ENCODE measurements around the gene MYDGF. TPM values are rescaled to one million over a fixed set of nuclear protein-coding genes. Genes with fewer than 3 reads are reported as not detected.
"Not testable (repeated sequence)": the region's sequence is repeated elsewhere in the genome, so short reads cannot be mapped to it uniquely, and the experiment has no call there.

Gene MYDGF
- total RNA-seq (59.9 TPM), polyA plus RNA-seq (ENCODE audit: insufficient read depth in 1 of 8, insufficient read length in 8 of 8, low replicate concordance in 1 of 8) (100 to 1,000 TPM in 1 of 8 donors, 10 to 100 TPM in 7; 66.1 to 102 (median 77.1) TPM)
- long read RNA-seq, donor 1, transcript MYDGF-201 (6 exons, 1,018 nt), result major isoform, 23 of 37 reads
- long read RNA-seq, donor 1, partial matches to known transcripts, result 14 of 37 reads
- long read RNA-seq, donor 1, other reads (novel, unspliced or antisense), result 0 of 37 reads
- long read RNA-seq, donor 2, transcript MYDGF-201 (6 exons, 1,018 nt), result major isoform, 7 of 12 reads
- long read RNA-seq, donor 2, partial matches to known transcripts, result 5 of 12 reads
- long read RNA-seq, donor 2, other reads (novel, unspliced or antisense), result 0 of 12 reads
- long read RNA-seq, donor 3, transcript MYDGF-201 (6 exons, 1,018 nt), result major isoform, 48 of 48 reads
- long read RNA-seq, donor 3, partial matches to known transcripts, result 0 of 48 reads
- long read RNA-seq, donor 3, other reads (novel, unspliced or antisense), result 0 of 48 reads
- long read RNA-seq, donor 4, transcript MYDGF-201 (6 exons, 1,018 nt), result major isoform, 33 of 50 reads
- long read RNA-seq, donor 4, partial matches to known transcripts, result 17 of 50 reads
- long read RNA-seq, donor 4, other reads (novel, unspliced or antisense), result 0 of 50 reads
- long read RNA-seq, donor 5, transcript MYDGF-201 (6 exons, 1,018 nt), result major isoform, 126 of 129 reads
- long read RNA-seq, donor 5, partial matches to known transcripts, result 0 of 129 reads
- long read RNA-seq, donor 5, other reads (novel, unspliced or antisense), result 0 of 129 reads
- long read RNA-seq, donor 6, transcript MYDGF-201 (6 exons, 1,018 nt), result major isoform, 81 of 99 reads
- long read RNA-seq, donor 6, partial matches to known transcripts, result 18 of 99 reads
- long read RNA-seq, donor 6, other reads (novel, unspliced or antisense), result 0 of 99 reads
- long read RNA-seq, donor 7, transcript MYDGF-201 (6 exons, 1,018 nt), result major isoform, 52 of 148 reads
- long read RNA-seq, donor 7, partial matches to known transcripts, result 96 of 148 reads
- long read RNA-seq, donor 7, other reads (novel, unspliced or antisense), result 0 of 148 reads
- long read RNA-seq, donor 8, transcript MYDGF-201 (6 exons, 1,018 nt), result major isoform, 51 of 63 reads
- long read RNA-seq, donor 8, partial matches to known transcripts, result 6 of 63 reads
- long read RNA-seq, donor 8, other reads (novel, unspliced or antisense), result 5 of 63 reads
- long read RNA-seq, donor 9, transcript MYDGF-201 (6 exons, 1,018 nt), result major isoform, 36 of 36 reads
- long read RNA-seq, donor 9, partial matches to known transcripts, result 0 of 36 reads
- long read RNA-seq, donor 9, other reads (novel, unspliced or antisense), result 0 of 36 reads
- long read RNA-seq, donor 10, transcript MYDGF-201 (6 exons, 1,018 nt), result major isoform, 54 of 85 reads
- long read RNA-seq, donor 10, partial matches to known transcripts, result 30 of 85 reads
- long read RNA-seq, donor 10, other reads (novel, unspliced or antisense), result 0 of 85 reads
- long read RNA-seq, donor 11, transcript MYDGF-201 (6 exons, 1,018 nt), result major isoform, 50 of 77 reads
- long read RNA-seq, donor 11, partial matches to known transcripts, result 27 of 77 reads
- long read RNA-seq, donor 11, other reads (novel, unspliced or antisense), result 0 of 77 reads

DNA sequence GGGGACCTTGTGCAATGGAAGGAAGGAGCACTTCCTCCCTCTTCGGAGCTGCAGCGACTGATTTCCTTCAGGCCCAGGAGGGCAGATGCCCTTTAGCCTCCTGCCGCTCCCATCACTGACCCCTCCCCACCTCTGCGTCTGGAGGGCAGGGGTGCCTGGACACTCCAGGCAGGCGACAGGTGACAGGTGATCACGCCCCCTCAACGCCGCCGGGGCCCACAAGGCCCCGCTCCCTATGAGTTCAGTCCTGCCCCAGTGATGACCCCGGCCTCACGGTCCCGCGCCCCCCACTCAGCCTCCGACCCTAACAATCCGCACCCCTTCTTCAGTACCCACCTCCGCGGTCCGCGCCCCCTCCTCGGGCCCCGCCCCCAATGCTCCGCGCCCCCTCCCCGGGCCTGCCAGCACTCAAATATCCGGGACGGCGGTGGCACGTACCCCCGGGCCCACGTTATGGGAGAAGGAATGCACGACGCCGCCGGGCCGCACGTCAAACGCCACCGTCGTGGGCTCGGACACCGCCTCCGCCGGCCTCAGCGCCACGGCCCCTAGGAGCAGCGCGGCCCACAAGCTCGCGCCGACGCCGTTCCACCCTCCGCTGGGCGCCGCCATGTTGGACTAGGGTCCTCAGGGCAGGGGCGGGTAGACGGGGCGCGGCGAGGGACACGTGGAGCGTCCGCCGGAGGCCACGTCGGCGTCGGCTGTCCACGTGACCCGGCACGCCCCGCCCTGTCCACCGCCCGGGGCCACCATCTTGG lies at the start of gene MYDGF:
Gene MYDGF, minus strand, starts transcription at position 620 of the 758 bp plus-strand sequence. Its CDS starts 8 bp downstream, at position 612.
- H3K27ac ChIP-seq (ENCODE audit: low read length), result peak within 1 kb of the TSS; percentile 88
- H3K27me3 ChIP-seq (ENCODE audit: control insufficient read depth, insufficient read depth, low read length), result no peaks in the 10 kb centered on the region
- peaks cover 31% of the 10 kb centered on the region for H3K36me3 ChIP-seq (ENCODE audit: control insufficient read depth, insufficient read depth, low read length)
- under 1% methylated on average over 70 of the region's 75 CpGs for WGBS (ENCODE audit: insufficient coverage)
- no peaks in the 10 kb centered on the region for H3K9me3 ChIP-seq (replicated peaks; ENCODE audit: control insufficient read depth, low read depth, low read length)
- peak; percentile 95 for DNase-seq
- H3K4me3 ChIP-seq (ENCODE audit: low read length), result peak within 1 kb of the TSS; percentile 93
- H3K4me1 ChIP-seq (ENCODE audit: control insufficient read depth, insufficient read depth, low read length), result peaks cover 16% of the 10 kb centered on the region

DNA sequence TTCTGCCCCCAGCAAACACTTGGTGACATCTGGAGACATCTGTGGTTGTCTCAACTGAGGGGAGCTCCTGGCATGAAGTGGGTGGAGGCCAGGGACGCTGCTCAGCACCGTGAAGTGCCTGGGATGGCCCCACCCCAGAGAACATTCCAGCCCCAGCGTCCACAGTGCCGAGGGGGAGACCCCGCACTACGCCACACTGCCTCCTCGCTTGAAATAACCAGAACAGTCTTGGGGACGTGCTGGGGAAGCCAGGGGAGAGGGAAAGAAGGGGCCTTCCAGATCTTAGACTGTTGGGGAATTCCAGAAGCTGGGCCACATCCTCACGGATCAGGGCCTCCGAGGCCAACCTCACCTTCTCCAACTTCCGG lies 49.3 kb upstream of the MYDGF start:
- peaks cover 65% of the 10 kb centered on the region for H3K36me3 ChIP-seq (ENCODE audit: control insufficient read depth, insufficient read depth, low read length)
- no peak overlapping the region for H3K27ac ChIP-seq (ENCODE audit: low read length)
- no peaks in the 10 kb centered on the region for H3K9me3 ChIP-seq (replicated peaks; ENCODE audit: control insufficient read depth, low read depth, low read length)
- no peak overlapping the region for H3K4me3 ChIP-seq (ENCODE audit: low read length)
- WGBS (ENCODE audit: insufficient coverage), result 89% methylated on average over 6 of the region's 11 CpGs
- DNase-seq, result no peak
- peaks cover 11% of the 10 kb centered on the region for H3K4me1 ChIP-seq (ENCODE audit: control insufficient read depth, insufficient read depth, low read length)
- H3K27me3 ChIP-seq (ENCODE audit: control insufficient read depth, insufficient read depth, low read length), result no peaks in the 10 kb centered on the region

DNA sequence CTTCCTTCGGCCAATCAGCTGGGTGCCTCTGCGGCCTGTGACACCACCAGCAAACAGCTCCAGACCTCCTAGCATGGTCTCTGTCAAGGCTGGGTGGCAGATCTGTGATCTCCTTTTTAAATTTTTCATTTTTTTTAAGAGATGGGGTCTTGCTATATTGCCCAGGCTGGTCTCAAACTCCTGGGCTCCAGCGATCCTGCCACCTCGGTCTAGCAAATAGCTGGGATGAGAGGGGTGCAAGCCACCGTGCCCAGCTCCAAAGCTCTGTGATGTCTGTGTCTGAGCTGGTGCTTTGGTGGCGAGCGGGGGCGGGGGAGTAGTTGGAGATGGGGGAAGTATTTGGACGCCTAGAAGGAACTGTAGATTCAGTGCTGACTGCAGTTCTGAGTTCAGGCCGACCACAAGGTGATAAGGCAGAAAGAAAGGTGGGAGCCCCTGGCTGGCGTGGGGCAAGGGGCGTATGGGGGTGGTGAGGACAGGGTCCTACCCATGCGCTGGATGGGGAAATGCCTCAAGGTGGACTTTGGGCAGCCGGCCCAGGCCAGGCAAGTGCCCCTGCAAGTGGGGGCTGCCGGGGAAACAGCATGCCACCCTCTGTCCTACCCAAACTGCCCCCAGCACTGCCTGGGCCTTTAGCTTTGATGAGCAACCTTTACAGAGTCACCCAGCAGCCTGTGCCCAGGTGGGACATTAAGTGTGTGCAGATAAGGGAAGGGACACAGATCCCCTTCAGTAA lies 48.0 kb upstream of the MYDGF start:
- Histone ChIP-seq H3K4me1 (ENCODE audit: control insufficient read depth, insufficient read depth, low read length) (peaks cover 11% of the 10 kb centered on the region), H3K27ac (ENCODE audit: low read length) (no peak overlapping the region), H3K9me3 (replicated peaks; ENCODE audit: control insufficient read depth, low read depth, low read length) (no peaks in the 10 kb centered on the region), H3K27me3 (ENCODE audit: control insufficient read depth, insufficient read depth, low read length) (no peaks in the 10 kb centered on the region), H3K36me3 (ENCODE audit: control insufficient read depth, insufficient read depth, low read length) (peaks cover 77% of the 10 kb centered on the region), H3K4me3 (ENCODE audit: low read length) (no peak overlapping the region)
- DNase-seq, result no peak
- 92% methylated on average over 13 of the region's 15 CpGs for WGBS (ENCODE audit: insufficient coverage)

DNA sequence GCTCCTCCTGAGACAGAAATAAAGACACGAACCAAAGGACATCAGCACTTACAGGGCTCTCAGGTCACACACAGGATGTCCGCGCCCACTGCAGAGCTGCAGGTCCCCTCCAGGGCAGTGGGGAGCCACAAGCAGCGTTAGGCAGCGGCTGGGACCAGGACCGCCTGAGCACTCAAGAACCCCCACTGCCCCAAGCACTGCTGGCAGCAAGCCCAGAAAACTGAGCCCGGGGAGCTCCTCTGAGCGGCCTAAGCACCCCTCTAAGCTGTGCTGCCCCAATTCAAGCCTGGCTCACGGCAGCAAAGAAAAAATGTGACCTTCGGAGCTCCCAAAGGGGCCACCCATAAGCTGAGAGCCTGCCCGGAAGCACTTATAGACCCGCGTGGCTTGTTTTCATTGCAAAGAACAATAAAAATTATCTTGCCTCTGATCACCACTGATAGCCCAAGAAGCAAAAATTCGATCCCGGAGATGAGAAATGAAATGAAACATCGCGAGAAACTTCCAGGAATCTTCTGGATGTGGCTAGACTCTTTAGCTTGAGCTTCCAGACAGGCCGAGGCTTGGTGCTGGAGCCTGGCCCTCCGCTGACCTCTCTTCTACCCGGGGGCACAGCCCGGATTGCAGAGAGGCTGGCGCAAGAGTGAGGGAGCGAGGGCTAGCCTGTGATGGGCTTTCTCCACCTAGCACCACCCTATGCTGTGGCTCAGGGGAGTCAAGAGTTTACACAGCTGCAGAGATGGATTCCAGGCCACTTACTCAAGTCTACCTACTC lies 47.2 kb upstream of the MYDGF start:
- H3K27me3 ChIP-seq (ENCODE audit: control insufficient read depth, insufficient read depth, low read length), result no peaks in the 10 kb centered on the region
- no peak overlapping the region for H3K27ac ChIP-seq (ENCODE audit: low read length)
- H3K4me1 ChIP-seq (ENCODE audit: control insufficient read depth, insufficient read depth, low read length), result peaks cover 4% of the 10 kb centered on the region
- DNase-seq, result no peak
- no peak overlapping the region for H3K4me3 ChIP-seq (ENCODE audit: low read length)
- H3K9me3 ChIP-seq (replicated peaks; ENCODE audit: control insufficient read depth, low read depth, low read length), result no peaks in the 10 kb centered on the region
- WGBS (ENCODE audit: insufficient coverage), result 65% methylated on average over 21 of the region's 23 CpGs
- peaks cover 85% of the 10 kb centered on the region for H3K36me3 ChIP-seq (ENCODE audit: control insufficient read depth, insufficient read depth, low read length)

DNA sequence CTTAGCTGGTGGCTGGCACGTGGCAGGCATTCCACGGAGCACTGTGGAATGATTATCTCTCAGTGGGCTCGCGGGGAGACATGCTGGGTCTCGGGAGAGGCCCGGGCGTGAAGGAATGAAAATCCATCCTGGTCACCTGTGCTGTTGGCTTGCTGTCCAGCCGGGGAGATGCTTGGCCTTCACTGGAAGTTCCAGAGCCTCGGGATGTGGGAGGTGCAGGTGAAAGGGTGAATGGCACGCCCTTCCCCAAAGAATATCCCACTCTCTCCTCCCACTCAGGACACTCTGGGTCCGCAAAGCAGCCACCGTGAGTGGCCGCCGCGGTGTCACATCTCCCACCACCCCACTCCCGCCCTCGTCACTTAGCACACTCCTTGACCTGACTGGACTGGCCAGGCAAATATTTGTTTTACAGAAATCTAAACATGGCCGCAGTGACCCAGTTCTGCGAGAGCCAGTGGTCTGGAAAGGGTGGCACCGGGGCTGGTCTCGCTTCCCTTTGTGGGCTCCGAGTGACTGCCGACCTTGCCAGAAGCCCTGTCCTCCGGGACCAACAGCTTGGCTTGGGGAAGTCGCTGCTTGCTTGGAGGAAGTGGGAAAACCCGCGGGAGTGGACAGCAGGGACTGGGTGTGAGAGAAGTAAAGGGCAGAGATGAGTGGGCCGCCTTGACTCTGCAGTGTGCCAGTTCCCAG lies 45.5 kb upstream of the MYDGF start:
- Histone ChIP-seq H3K4me1 (ENCODE audit: control insufficient read depth, insufficient read depth, low read length) (no peaks in the 10 kb centered on the region), H3K36me3 (ENCODE audit: control insufficient read depth, insufficient read depth, low read length) (peaks cover 87% of the 10 kb centered on the region), H3K4me3 (ENCODE audit: low read length) (no peak overlapping the region), H3K9me3 (replicated peaks; ENCODE audit: control insufficient read depth, low read depth, low read length) (no peaks in the 10 kb centered on the region), H3K27ac (ENCODE audit: low read length) (no peak overlapping the region), H3K27me3 (ENCODE audit: control insufficient read depth, insufficient read depth, low read length) (no peaks in the 10 kb centered on the region)
- 81% methylated on average over 23 of the region's 28 CpGs for WGBS (ENCODE audit: insufficient coverage)
- no peak for DNase-seq

DNA sequence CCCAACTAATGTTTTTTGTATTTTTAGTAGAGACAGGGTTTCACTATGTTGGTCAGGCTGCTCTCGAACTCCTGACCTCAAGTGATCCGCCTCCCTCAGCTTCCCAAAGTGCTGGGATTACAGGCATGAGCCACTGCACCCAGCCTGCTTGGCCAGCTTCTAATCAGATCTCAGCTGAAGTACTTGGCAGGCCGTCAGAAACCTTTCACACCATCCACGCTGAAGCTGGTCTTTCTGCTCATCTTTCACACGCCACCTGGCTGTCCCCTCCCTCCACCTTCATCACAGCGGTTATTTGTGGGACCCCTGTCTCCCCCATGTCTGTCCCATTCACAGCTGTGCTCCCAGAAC lies 45.0 kb upstream of the MYDGF start:
- H3K27me3 ChIP-seq (ENCODE audit: control insufficient read depth, insufficient read depth, low read length); H3K4me3 ChIP-seq (ENCODE audit: low read length); H3K4me1 ChIP-seq (ENCODE audit: control insufficient read depth, insufficient read depth, low read length); H3K9me3 ChIP-seq (replicated peaks; ENCODE audit: control insufficient read depth, low read depth, low read length); H3K27ac ChIP-seq (ENCODE audit: low read length); DNase-seq: not testable (repeated sequence)
- H3K36me3 ChIP-seq (ENCODE audit: control insufficient read depth, insufficient read depth, low read length), result peaks cover 87% of the 10 kb centered on the region
- WGBS (ENCODE audit: insufficient coverage), result 89% methylated on average over 6 of the region's 6 CpGs

DNA sequence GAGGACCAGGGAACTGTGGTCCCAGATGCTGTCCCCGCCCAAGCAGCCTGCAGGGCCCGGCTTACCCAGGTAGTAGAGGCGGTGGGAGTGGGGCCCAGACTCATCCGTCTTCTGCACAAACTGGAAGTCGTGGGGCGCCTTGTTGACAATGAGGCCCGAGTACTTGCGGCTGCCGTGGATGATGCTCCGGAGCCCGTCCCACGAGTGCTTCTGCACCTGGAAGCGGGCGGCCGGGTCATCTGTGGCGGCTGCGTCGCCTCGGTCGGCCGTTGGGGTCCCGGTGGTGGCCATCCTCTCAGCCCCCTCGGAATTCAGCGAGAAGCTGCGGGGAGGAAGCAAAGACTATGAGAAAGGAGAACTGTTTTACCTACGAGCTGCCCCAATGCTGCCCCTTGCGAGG lies 43.9 kb upstream of the MYDGF start:
- Histone ChIP-seq H3K36me3 (ENCODE audit: control insufficient read depth, insufficient read depth, low read length) (peaks cover 87% of the 10 kb centered on the region), H3K9me3 (replicated peaks; ENCODE audit: control insufficient read depth, low read depth, low read length) (no peaks in the 10 kb centered on the region)
- WGBS (ENCODE audit: insufficient coverage), result 91% methylated on average over 22 of the region's 27 CpGs

More for the DNA sequence above, 43.9 kb upstream of the MYDGF start:
- no peak overlapping the region for H3K4me3 ChIP-seq (ENCODE audit: low read length)
- DNase-seq, result no peak
- H3K4me1 ChIP-seq (ENCODE audit: control insufficient read depth, insufficient read depth, low read length), result no peaks in the 10 kb centered on the region
- H3K27ac ChIP-seq (ENCODE audit: low read length), result no peak overlapping the region
- no peaks in the 10 kb centered on the region for H3K27me3 ChIP-seq (ENCODE audit: control insufficient read depth, insufficient read depth, low read length)
